HEK293 (cell line): ENCODE measurements around the gene FHDC1.

ENCODE experiments used
- BCL11B ChIP-seq: fragments of 450-650 bp; formaldehyde crosslinking; IDR thresholded peaks from 2 replicates; pipeline ENCODE4 v1.5.1; 2016; ENCODE audit warnings: low read depth, missing biosample characterization, missing genetic modification characterization
- GFI1B ChIP-seq: fragments of 450-650 bp; formaldehyde crosslinking; IDR thresholded peaks from 2 replicates; pipeline ENCODE4 v1.5.1; 2016; ENCODE audit warnings: missing biosample characterization, missing genetic modification characterization
- IKZF3 ChIP-seq: fragments of 450-650 bp; IDR thresholded peaks from 2 replicates; pipeline ENCODE4 v1.5.0; 2018; ENCODE audit warnings: missing biosample characterization, mild to moderate bottlenecking, missing genetic modification characterization, moderate library complexity
- SCRT2 ChIP-seq: fragments of 450-650 bp; formaldehyde crosslinking; IDR thresholded peaks from 2 replicates; pipeline ENCODE4 v1.5.1; 2016; ENCODE audit warnings: missing biosample characterization, missing genetic modification characterization
- YY1 ChIP-seq: fragments of 450-650 bp; formaldehyde crosslinking; IDR thresholded peaks from 2 replicates; pipeline ENCODE4 v1.5.1; 2018; ENCODE audit warnings: missing biosample characterization, missing genetic modification characterization
- ZNF157 ChIP-seq: fragments of 450-650 bp; formaldehyde crosslinking; IDR thresholded peaks from 2 replicates; pipeline ENCODE4 v1.5.1; 2016; ENCODE audit warnings: missing biosample characterization, missing genetic modification characterization
- ZNF350 ChIP-seq: fragments of 450-650 bp; formaldehyde crosslinking; IDR thresholded peaks from 2 replicates; pipeline ENCODE4 v1.5.0; 2017; ENCODE audit warnings: missing biosample characterization, mild to moderate bottlenecking, missing genetic modification characterization
- ZNF404 ChIP-seq: fragments of 450-650 bp; formaldehyde crosslinking; IDR thresholded peaks from 2 replicates; pipeline ENCODE4 v1.5.1; 2017; ENCODE audit warnings: missing biosample characterization, missing genetic modification characterization
- ZNF747 ChIP-seq: fragments of 450-650 bp; formaldehyde crosslinking; IDR thresholded peaks from 2 replicates; pipeline ENCODE4 v1.5.1; 2016; ENCODE audit warnings: missing biosample characterization, missing genetic modification characterization
- TF ChIP-seq, protein P1 (sequence below): IDR thresholded peaks from 2 replicates; pipeline ENCODE4 v1.6.1; 2011; ENCODE audit warnings: mild to moderate bottlenecking, low read depth, low read length, borderline replicate concordance
- TF ChIP-seq, protein P2 (sequence below): fragments of 450-650 bp; formaldehyde crosslinking; IDR thresholded peaks from 2 replicates; pipeline ENCODE4; 2016; ENCODE audit warnings: missing biosample characterization, missing genetic modification characterization
- TF ChIP-seq, protein P3 (sequence below): fragments of 450-650 bp; formaldehyde crosslinking; IDR thresholded peaks from 2 replicates; pipeline ENCODE4 v1.5.1; 2016; ENCODE audit warnings: missing biosample characterization, missing genetic modification characterization

DNA sequence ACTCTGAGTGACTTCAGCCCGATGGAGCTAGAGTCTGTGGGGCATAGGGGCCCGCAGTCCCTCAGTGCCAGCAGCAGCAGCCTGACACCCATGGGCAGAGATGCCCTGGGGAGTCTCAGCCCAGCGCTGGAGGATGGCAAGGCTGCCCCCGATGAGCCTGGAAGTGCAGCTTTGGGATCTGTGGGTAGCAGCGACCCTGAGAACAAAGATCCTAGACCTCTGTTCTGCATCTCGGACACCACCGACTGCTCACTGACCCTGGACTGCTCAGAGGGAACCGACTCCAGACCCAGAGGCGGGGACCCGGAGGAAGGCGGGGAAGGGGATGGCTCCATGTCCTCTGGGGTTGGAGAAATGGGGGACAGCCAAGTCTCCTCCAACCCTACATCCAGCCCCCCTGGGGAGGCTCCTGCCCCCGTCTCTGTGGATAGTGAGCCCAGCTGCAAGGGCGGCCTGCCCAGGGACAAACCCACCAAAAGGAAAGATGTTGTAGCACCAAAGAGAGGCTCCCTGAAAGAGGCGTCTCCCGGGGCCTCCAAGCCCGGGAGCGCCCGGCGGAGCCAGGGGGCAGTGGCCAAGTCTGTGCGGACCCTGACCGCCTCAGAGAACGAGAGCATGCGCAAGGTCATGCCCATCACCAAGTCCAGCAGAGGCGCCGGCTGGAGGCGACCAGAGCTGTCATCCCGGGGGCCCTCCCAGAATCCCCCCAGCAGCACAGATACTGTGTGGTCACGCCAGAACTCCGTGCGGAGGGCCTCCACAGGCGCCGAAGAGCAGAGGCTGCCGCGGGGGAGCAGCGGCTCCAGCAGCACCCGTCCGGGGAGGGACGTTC is 39.5 kb downstream of the FHDC1 start:
- TF ChIP-seq, protein P1, sequence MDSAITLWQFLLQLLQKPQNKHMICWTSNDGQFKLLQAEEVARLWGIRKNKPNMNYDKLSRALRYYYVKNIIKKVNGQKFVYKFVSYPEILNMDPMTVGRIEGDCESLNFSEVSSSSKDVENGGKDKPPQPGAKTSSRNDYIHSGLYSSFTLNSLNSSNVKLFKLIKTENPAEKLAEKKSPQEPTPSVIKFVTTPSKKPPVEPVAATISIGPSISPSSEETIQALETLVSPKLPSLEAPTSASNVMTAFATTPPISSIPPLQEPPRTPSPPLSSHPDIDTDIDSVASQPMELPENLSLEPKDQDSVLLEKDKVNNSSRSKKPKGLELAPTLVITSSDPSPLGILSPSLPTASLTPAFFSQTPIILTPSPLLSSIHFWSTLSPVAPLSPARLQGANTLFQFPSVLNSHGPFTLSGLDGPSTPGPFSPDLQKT, result no peak
- TF ChIP-seq BCL11B (tag by site-specific recombination) (no peak), YY1 (tag by site-specific recombination) (no peak), ZNF404 (tag by site-specific recombination) (no peak), SCRT2 (tag by site-specific recombination) (no peak), ZNF350 (tag by site-specific recombination) (no peak), ZNF157 (no peak), GFI1B (tag by site-specific recombination) (no peak), IKZF3 (tag by site-specific recombination) (no peak), ZNF747 (tag by site-specific recombination) (no peak)
- TF ChIP-seq, protein P2, sequence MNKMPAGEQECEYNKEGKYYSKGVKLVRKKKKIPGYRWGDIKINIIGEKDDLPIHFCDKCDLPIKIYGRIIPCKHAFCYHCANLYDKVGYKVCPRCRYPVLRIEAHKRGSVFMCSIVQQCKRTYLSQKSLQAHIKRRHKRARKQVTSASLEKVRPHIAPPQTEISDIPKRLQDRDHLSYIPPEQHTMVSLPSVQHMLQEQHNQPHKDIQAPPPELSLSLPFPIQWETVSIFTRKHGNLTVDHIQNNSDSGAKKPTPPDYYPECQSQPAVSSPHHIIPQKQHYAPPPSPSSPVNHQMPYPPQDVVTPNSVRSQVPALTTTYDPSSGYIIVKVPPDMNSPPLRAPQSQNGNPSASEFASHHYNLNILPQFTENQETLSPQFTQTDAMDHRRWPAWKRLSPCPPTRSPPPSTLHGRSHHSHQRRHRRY (tag by site-specific recombination), result no peak
- TF ChIP-seq, protein P3, sequence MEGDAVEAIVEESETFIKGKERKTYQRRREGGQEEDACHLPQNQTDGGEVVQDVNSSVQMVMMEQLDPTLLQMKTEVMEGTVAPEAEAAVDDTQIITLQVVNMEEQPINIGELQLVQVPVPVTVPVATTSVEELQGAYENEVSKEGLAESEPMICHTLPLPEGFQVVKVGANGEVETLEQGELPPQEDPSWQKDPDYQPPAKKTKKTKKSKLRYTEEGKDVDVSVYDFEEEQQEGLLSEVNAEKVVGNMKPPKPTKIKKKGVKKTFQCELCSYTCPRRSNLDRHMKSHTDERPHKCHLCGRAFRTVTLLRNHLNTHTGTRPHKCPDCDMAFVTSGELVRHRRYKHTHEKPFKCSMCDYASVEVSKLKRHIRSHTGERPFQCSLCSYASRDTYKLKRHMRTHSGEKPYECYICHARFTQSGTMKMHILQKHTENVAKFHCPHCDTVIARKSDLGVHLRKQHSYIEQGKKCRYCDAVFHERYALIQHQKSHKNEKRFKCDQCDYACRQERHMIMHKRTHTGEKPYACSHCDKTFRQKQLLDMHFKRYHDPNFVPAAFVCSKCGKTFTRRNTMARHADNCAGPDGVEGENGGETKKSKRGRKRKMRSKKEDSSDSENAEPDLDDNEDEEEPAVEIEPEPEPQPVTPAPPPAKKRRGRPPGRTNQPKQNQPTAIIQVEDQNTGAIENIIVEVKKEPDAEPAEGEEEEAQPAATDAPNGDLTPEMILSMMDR (tag by site-specific recombination), result no peak
